KBM-7 (cell line): Measurements from ENCODE around the gene KCNIP4.

Experiments
- DNase-seq: peaks from one replicate; pipeline ENCODE4 v3.0.0-alpha.2; 2015
- in situ Hi-C: fragments of 300-500 bp; cut with MboI; formaldehyde crosslinking; loops from 2 replicates; pipeline ENCODE4 v1.14.3; 2020; ENCODE audit warnings: low sequenced_read_pairs, low pct_unique_long_range_greater_than_20kb, mixed read lengths

KCNIP4 gene

GRCh38 chr4:20711335-20711734 lies 1237.2 kb downstream of the KCNIP4 start:
- in situ Hi-C loops = no loop called here

GRCh38 chr4:20700007-20700761 lies 1248.4 kb downstream of the KCNIP4 start, which contains the start of gene PACRGL:
PACRGL (plus strand) TSS chr4:20700458; CDS start chr4:20704482, 4,024 bp downstream.
- peak; percentile 93 for DNase-seq
- in situ Hi-C loops = no loop called here

More at GRCh38 chr4:20711335-20711734, 1237.2 kb downstream of the KCNIP4 start:
- DNase-seq = no peak

GRCh38 chr4:20698820-20699219 lies 1249.8 kb downstream of the KCNIP4 start:
- no peak for DNase-seq
- in situ Hi-C loops = no loop called here

GRCh38 chr4:20698382-20698781 lies 1250.2 kb downstream of the KCNIP4 start:
- in situ Hi-C loops = no loop called here

GRCh38 chr4:20696815-20697214 lies 1251.8 kb downstream of the KCNIP4 start:
- no peak for DNase-seq
- in situ Hi-C loops = no loop called here

More at GRCh38 chr4:20698382-20698781, 1250.2 kb downstream of the KCNIP4 start:
- DNase-seq = no peak

GRCh38 chr4:20687864-20688263 lies 1260.7 kb downstream of the KCNIP4 start:
- in situ Hi-C loops = no loop called here
- DNase-seq = no peak

- in situ Hi-C loops = no loop called here
- peak; percentile 48 for DNase-seq
Observed at GRCh38 chr4:20684852-20685763, 1263.5 kb downstream of the KCNIP4 start.

GRCh38 chr4:20683766-20684165 lies 1264.8 kb downstream of the KCNIP4 start:
- DNase-seq = no peak
- in situ Hi-C loops = no loop called here

GRCh38 chr4:20682853-20683252 lies 1265.7 kb downstream of the KCNIP4 start:
- DNase-seq = no peak
- in situ Hi-C loops = no loop called here

- no peak for DNase-seq
- in situ Hi-C loops = no loop called here
Observed at GRCh38 chr4:20681271-20681670, 1267.3 kb downstream of the KCNIP4 start.

- in situ Hi-C loops = no loop called here
- no peak for DNase-seq
Observed at GRCh38 chr4:20680736-20681135, 1267.8 kb downstream of the KCNIP4 start.

GRCh38 chr4:20679951-20680350 lies 1268.6 kb downstream of the KCNIP4 start:
- DNase-seq = no peak
- in situ Hi-C loops = no loop called here
